ENCODE data around the gene C1orf94. TPM values are rescaled to one million over a fixed set of nuclear protein-coding genes. Genes with fewer than 3 reads are reported as not detected.

The C1orf94 gene
- polyA plus RNA-seq, 1 donor from 2014 or later: not detected

DNA sequence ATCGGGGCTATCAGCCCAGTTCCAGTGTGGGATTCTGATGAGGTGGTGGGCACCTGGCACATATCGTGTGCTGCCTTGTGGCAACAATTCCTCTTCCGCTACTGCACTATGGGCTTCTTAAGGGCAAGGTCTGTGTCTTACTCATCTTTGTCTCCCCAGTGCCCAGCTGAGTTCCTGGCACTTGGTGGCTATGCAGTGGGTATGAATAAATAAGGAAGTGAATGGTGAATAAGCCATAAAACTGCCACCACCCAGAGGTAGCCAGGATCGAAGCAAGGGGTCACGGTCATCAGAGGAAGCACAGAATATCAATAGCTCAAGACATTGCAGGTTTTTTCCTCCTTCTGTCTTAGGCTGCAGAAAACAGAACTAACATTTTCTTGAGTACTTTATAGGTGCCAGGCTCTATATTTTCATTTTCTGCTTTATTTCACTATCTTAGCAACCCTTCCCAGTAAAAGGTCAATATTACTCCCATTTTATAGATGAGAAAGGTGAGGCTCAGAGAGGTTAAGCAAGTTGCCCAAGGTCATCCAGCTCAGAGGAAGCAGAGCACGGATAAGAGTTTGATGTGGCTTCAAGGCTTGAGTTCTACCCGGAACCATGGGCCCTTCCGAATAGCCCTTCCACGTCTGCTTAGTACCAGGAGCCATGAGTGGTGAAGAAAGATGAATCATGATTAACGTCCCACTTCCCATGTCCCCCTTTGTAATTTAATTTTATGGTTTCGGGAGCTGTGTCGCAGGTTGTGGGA lies 10.2 kb downstream of the C1orf94 start:
- H3K9ac ChIP-seq (ENCODE audit: low read length): no peak overlapping the region
- no peaks in the 10 kb centered on the region for H4K20me1 ChIP-seq (ENCODE audit: insufficient read depth)
- no peaks in the 10 kb centered on the region for H3F3A ChIP-seq (ENCODE audit: insufficient read depth, low read length, poor library complexity, severe bottlenecking)
- H3K4me2 ChIP-seq (ENCODE audit: low read length): no peak overlapping the region
- H2AFZ ChIP-seq (ENCODE audit: low read depth, low read length): no peak overlapping the region
- TF ChIP-seq, protein P1, sequence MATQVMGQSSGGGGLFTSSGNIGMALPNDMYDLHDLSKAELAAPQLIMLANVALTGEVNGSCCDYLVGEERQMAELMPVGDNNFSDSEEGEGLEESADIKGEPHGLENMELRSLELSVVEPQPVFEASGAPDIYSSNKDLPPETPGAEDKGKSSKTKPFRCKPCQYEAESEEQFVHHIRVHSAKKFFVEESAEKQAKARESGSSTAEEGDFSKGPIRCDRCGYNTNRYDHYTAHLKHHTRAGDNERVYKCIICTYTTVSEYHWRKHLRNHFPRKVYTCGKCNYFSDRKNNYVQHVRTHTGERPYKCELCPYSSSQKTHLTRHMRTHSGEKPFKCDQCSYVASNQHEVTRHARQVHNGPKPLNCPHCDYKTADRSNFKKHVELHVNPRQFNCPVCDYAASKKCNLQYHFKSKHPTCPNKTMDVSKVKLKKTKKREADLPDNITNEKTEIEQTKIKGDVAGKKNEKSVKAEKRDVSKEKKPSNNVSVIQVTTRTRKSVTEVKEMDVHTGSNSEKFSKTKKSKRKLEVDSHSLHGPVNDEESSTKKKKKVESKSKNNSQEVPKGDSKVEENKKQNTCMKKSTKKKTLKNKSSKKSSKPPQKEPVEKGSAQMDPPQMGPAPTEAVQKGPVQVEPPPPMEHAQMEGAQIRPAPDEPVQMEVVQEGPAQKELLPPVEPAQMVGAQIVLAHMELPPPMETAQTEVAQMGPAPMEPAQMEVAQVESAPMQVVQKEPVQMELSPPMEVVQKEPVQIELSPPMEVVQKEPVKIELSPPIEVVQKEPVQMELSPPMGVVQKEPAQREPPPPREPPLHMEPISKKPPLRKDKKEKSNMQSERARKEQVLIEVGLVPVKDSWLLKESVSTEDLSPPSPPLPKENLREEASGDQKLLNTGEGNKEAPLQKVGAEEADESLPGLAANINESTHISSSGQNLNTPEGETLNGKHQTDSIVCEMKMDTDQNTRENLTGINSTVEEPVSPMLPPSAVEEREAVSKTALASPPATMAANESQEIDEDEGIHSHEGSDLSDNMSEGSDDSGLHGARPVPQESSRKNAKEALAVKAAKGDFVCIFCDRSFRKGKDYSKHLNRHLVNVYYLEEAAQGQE (IDR thresholded peaks at IDR 0.05; ENCODE audit: borderline replicate concordance): no peak
- no peak for TF ChIP-seq EZH2 (IDR thresholded peaks at IDR 0.05; ENCODE audit: borderline replicate concordance, insufficient read depth, low read length, poor library complexity, severe bottlenecking)
- TF ChIP-seq, protein P2, sequence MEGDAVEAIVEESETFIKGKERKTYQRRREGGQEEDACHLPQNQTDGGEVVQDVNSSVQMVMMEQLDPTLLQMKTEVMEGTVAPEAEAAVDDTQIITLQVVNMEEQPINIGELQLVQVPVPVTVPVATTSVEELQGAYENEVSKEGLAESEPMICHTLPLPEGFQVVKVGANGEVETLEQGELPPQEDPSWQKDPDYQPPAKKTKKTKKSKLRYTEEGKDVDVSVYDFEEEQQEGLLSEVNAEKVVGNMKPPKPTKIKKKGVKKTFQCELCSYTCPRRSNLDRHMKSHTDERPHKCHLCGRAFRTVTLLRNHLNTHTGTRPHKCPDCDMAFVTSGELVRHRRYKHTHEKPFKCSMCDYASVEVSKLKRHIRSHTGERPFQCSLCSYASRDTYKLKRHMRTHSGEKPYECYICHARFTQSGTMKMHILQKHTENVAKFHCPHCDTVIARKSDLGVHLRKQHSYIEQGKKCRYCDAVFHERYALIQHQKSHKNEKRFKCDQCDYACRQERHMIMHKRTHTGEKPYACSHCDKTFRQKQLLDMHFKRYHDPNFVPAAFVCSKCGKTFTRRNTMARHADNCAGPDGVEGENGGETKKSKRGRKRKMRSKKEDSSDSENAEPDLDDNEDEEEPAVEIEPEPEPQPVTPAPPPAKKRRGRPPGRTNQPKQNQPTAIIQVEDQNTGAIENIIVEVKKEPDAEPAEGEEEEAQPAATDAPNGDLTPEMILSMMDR (IDR thresholded peaks at IDR 0.05; ENCODE audit: poor library complexity, severe bottlenecking): no peak
- TF ChIP-seq RAD21 (conservative IDR thresholded peaks at IDR 0.05): no peak
- no peak for TF ChIP-seq TAF1 (IDR thresholded peaks at IDR 0.05; ENCODE audit: low read depth)
- no peak for TF ChIP-seq EP300 (conservative IDR thresholded peaks at IDR 0.05; ENCODE audit: poor library complexity, severe bottlenecking)
- no peak for TF ChIP-seq MXI1 (conservative IDR thresholded peaks at IDR 0.05; ENCODE audit: poor library complexity, severe bottlenecking)
- no peak for TF ChIP-seq SMC3 (conservative IDR thresholded peaks at IDR 0.05; ENCODE audit: poor library complexity)
- no peak for TF ChIP-seq POLR2AphosphoS5 (IDR thresholded peaks at IDR 0.05)
- H3K9me3 ChIP-seq (ENCODE audit: low read length): no peaks in the 10 kb centered on the region
- no peaks in the 10 kb centered on the region for H3K79me2 ChIP-seq (replicated peaks; ENCODE audit: insufficient read depth, low read length)
- no peaks in the 10 kb centered on the region for H3K27me3 ChIP-seq (ENCODE audit: insufficient read depth, low read depth, low read length)
- H3K4me3 ChIP-seq (ENCODE audit: low read length): no peak overlapping the region
- no peaks in the 10 kb centered on the region for H3K9me2 ChIP-seq (ENCODE audit: insufficient read depth, low read length)
- no peaks in the 10 kb centered on the region for H3K36me3 ChIP-seq (ENCODE audit: insufficient read depth, low read length)
- H3K27ac ChIP-seq (ENCODE audit: low read length): no peak overlapping the region

DNA sequence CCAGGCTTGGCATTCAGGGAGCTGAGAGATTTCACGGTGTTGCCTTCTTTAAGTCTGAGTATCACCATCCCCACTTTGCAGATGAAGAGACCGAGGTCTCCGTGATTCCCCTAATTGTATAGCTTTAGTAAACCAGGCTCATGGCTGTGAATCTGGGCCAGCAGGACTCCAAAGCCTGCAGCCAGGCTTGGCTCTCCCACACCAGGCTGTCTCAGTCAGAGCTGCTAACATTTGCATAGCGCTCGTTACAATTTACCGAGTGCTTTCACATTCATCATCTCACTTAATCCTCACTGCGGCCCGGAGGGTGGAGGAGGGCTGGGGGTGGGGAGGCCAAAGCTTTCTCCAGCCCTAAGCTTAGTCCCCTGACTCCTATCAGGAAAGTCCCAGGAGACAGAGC lies 11.7 kb downstream of the C1orf94 start:
- Histone ChIP-seq H3K4me2 (ENCODE audit: low read length) (no peak overlapping the region), H3K9ac (ENCODE audit: low read length) (no peak overlapping the region), H3K9me2 (ENCODE audit: insufficient read depth, low read length) (no peaks in the 10 kb centered on the region), H3K36me3 (ENCODE audit: insufficient read depth, low read length) (no peaks in the 10 kb centered on the region), H4K20me1 (ENCODE audit: insufficient read depth) (no peaks in the 10 kb centered on the region), H3F3A (ENCODE audit: insufficient read depth, low read length, poor library complexity, severe bottlenecking) (no peaks in the 10 kb centered on the region), H3K4me3 (ENCODE audit: low read length) (no peak overlapping the region), H3K27ac (ENCODE audit: low read length) (no peak overlapping the region), H3K79me2 (replicated peaks; ENCODE audit: insufficient read depth, low read length) (no peaks in the 10 kb centered on the region), H3K9me3 (ENCODE audit: low read length) (no peaks in the 10 kb centered on the region), H2AFZ (ENCODE audit: low read depth, low read length) (no peak overlapping the region), H3K27me3 (ENCODE audit: insufficient read depth, low read depth, low read length) (no peaks in the 10 kb centered on the region)
- no peak for TF ChIP-seq TAF1 (IDR thresholded peaks at IDR 0.05; ENCODE audit: low read depth)
- TF ChIP-seq, protein P2 (IDR thresholded peaks at IDR 0.05; ENCODE audit: poor library complexity, severe bottlenecking): no peak
- no peak for TF ChIP-seq MXI1 (conservative IDR thresholded peaks at IDR 0.05; ENCODE audit: poor library complexity, severe bottlenecking)
- no peak for TF ChIP-seq EZH2 (IDR thresholded peaks at IDR 0.05; ENCODE audit: borderline replicate concordance, insufficient read depth, low read length, poor library complexity, severe bottlenecking)
- TF ChIP-seq, protein P1 (IDR thresholded peaks at IDR 0.05; ENCODE audit: borderline replicate concordance): no peak
- no peak for TF ChIP-seq SMC3 (conservative IDR thresholded peaks at IDR 0.05; ENCODE audit: poor library complexity)
- TF ChIP-seq RAD21 (conservative IDR thresholded peaks at IDR 0.05): no peak
- TF ChIP-seq EP300 (conservative IDR thresholded peaks at IDR 0.05; ENCODE audit: poor library complexity, severe bottlenecking): no peak
- TF ChIP-seq POLR2AphosphoS5 (IDR thresholded peaks at IDR 0.05): no peak

Measured in neural cell (in vitro differentiated cells).